Psoas muscle (tissue), 8 donors: ENCODE results near the gene ITGAD. TPM values are rescaled to one million over a fixed set of nuclear protein-coding genes. Genes with fewer than 3 reads are reported as not detected.
A peak's percentile ranks its signal among the peaks of the same experiment; 100 is the strongest.

ENCODE experiments used
- ATAC-seq, 4 donors: fragments of 200-7000 bp; cut with Tn5 transposase; one replicate each; pipeline ENCODE4 v1.9.1; 2020; ENCODE audit warnings: moderate library complexity in 3 of 4, mild to moderate bottlenecking in 2 of 4
- DNase-seq, 2 donors: peaks; one replicate each; pipeline ENCODE4 v3.0.0-alpha.2; 2020
- H3K27ac ChIP-seq: fragments of 200-600 bp; one replicate; pipeline ENCODE4 v1.8.0; 2022
- H3K27me3 ChIP-seq, 3 donors: fragments of 200-600 bp in 1 of 3; one replicate each; pipeline versions ENCODE4 v1.6.1 to v1.8.0; 2013 to 2022; ENCODE audit warnings: low read length in 2 of 3, mild to moderate bottlenecking in 2 of 3, moderate library complexity in 1 of 3; ENCODE audit not compliant: insufficient read depth in 3 of 3
- H3K36me3 ChIP-seq, 2 donors: fragments of 200-600 bp in 1 of 2; one replicate each; pipeline versions ENCODE4 v1.6.1 to v1.8.0; 2013 to 2022; ENCODE audit warnings: low read depth in 1 of 2, mild to moderate bottlenecking in 1 of 2, moderate library complexity in 1 of 2; ENCODE audit not compliant: insufficient read depth in 1 of 2
- H3K4me1 ChIP-seq: fragments of 200-600 bp; one replicate; pipeline ENCODE4 v1.8.0; 2022
- H3K4me3 ChIP-seq: fragments of 200-600 bp; one replicate; pipeline ENCODE4 v1.8.0; 2022; ENCODE audit warnings: mild to moderate bottlenecking
- H3K9me3 ChIP-seq: fragments of 200-600 bp; one replicate; pipeline ENCODE4 v1.8.0; 2022
- CTCF ChIP-seq: fragments of 200-600 bp; IDR thresholded peaks from one replicate; pipeline ENCODE4 v1.8.0; 2022; ENCODE audit warnings: antibody characterized with exemption
- WGBS, 3 donors: extraction: QIAGEN DNeasy Blood & Tissue Kit; methylation state at CpG; one replicate each; pipeline versions ENCODE4 v1.1.6 to v1.1.7; 2013; 5-methylcytosine and 5-hydroxymethylcytosine counted together
- intact Hi-C, 2 donors: fragments of 100-400 bp; cut with DNase I; formaldehyde crosslinking; loops; one replicate each; pipeline versions ENCODE4 v1.11.0 to v1.14.2; 2022
- polyA plus RNA-seq, 3 donors: library from polyadenylated mRNA; stranded (reverse); fragments of 200-250 nt; gene quantifications; one replicate each; pipeline ENCODE4 v1.2.3, GENCODE V29; 2013
- total RNA-seq, 4 donors: library from RNA; stranded (reverse); fragmentation: NEBNext Ultra II Directional in 2 of 4; extraction: Animal tissue kit (Norgen Biotek cat#: 25700) in 2 of 4; gene quantifications; one replicate each; pipeline versions ENCODE4 v1.2.1 to v1.2.4, GENCODE V29; 2021 to 2023
- donor health status: healthy with polysubstance abuse.
- donor health status: DM: no; HTN: no; CAD: no; lungs with moderate emphysema.
- donor health status: Bipolar disorder and iron deficiency.
- donor health status: healthy.
- donor health status: DM: yes; HTN: yes; CAD: no.
- donor health status: DM: no; HTN: no; CAD: no.
- donor health status: DM: no; HTN: no; CAD: no.
- donor health status: DM: yes; HTN: yes; CAD: no.

ITGAD gene
- total and polyA plus RNA-seq, 7 donors: 0.01 to 0.42 (median 0.06) TPM; not detected in 3

GRCh38 chr16:31364421-31364820 lies 28.7 kb upstream of the ITGAD start:
- peak in 1 of 2 donors; percentile 15 for DNase-seq
- no peak for TF ChIP-seq CTCF
- ATAC-seq: no peak
- WGBS, 3 donors: 62 to 74% (median 72%) methylated on average over 6 of the region's 6 CpGs
- H3K36me3 ChIP-seq: no peaks in the 10 kb centered on the region
- H3K4me3 ChIP-seq: no peak overlapping the region
- no peaks in the 10 kb centered on the region for H3K9me3 ChIP-seq
- intact Hi-C loops: no loop called here
- no peak overlapping the region for H3K27ac ChIP-seq
- no peaks in the 10 kb centered on the region for H3K4me1 ChIP-seq
- H3K27me3 ChIP-seq: no peaks in the 10 kb centered on the region

GRCh38 chr16:31365131-31365865 lies 27.8 kb upstream of the ITGAD start:
- Histone ChIP-seq H3K36me3 (no peaks in the 10 kb centered on the region), H3K27ac (no peak overlapping the region), H3K4me1 (no peaks in the 10 kb centered on the region), H3K4me3 (no peak overlapping the region), H3K27me3 (no peaks in the 10 kb centered on the region), H3K9me3 (no peaks in the 10 kb centered on the region)
- intact Hi-C loops: no loop called here
- WGBS, 3 donors: 85 to 91% (median 85%) methylated on average over 7 of the region's 7 CpGs
- DNase-seq: peak in 1 of 2 donors; percentile 10
- TF ChIP-seq CTCF: no peak
- ATAC-seq: no peak

- Histone ChIP-seq H3K27me3 (no peaks in the 10 kb centered on the region), H3K9me3 (no peaks in the 10 kb centered on the region), H3K4me3 (no peak overlapping the region), H3K4me1 (no peaks in the 10 kb centered on the region), H3K36me3 (no peaks in the 10 kb centered on the region), H3K27ac (no peak overlapping the region)
- WGBS, 3 donors: 86 to 88% (median 87%) methylated on average over 3 of the region's 3 CpGs
- DNase-seq: no peak
- intact Hi-C loops: no loop called here
- no peak for ATAC-seq
- no peak for TF ChIP-seq CTCF
Observed at GRCh38 chr16:31367853-31368252, 25.3 kb upstream of the ITGAD start.

- ATAC-seq: no peak
- intact Hi-C loops: no loop called here
Observed at GRCh38 chr16:31371008-31371407, 22.1 kb upstream of the ITGAD start.

More at GRCh38 chr16:31371008-31371407, 22.1 kb upstream of the ITGAD start:
- H3K36me3 ChIP-seq: no peaks in the 10 kb centered on the region
- DNase-seq: peak in 1 of 2 donors; percentile 38
- no peaks in the 10 kb centered on the region for H3K27me3 ChIP-seq
- no peaks in the 10 kb centered on the region for H3K4me1 ChIP-seq
- peaks cover 12% of the 10 kb centered on the region for H3K9me3 ChIP-seq
- WGBS, 3 donors: 83 to 87% (median 87%) methylated on average over 12 of the region's 12 CpGs
- no peak overlapping the region for H3K4me3 ChIP-seq
- TF ChIP-seq CTCF: no peak
- no peak overlapping the region for H3K27ac ChIP-seq
